Activated CD8-positive, alpha-beta memory T cell treated with anti-CD3 and anti-CD28 coated beads, Interleukin-2, amount 50 U/mL, for 1 hour (primary cell): ENCODE measurements around the gene RGL4.

Experiments used
- DNase-seq: peaks from one replicate; pipeline ENCODE4 v3.0.0-alpha.2; 2020; ENCODE audit errors: extremely low read depth

Gene RGL4

GRCh38 chr22:23742505-23743264 is 51.9 kb downstream of the RGL4 start:
- no peak for DNase-seq

- no peak for DNase-seq
Measured at GRCh38 chr22:23743303-23743705, 52.5 kb downstream of the RGL4 start.

- no peak for DNase-seq
Measured at GRCh38 chr22:23744001-23744400, 53.2 kb downstream of the RGL4 start.

GRCh38 chr22:23744485-23744884 is 53.7 kb downstream of the RGL4 start:
- no peak for DNase-seq

GRCh38 chr22:23745791-23746190 is 55.0 kb downstream of the RGL4 start:
- DNase-seq: no peak
